Activated T-helper 17 cell treated with anti-CD3 and anti-CD28 coated beads, Interleukin-2, amount 50 U/mL, for 72 hours (primary cell): ENCODE results near the gene CCDC158. TPM values are rescaled to one million over a fixed set of nuclear protein-coding genes. Genes with fewer than 3 reads are reported as not detected.
A peak's percentile ranks its signal among the peaks of the same experiment; 100 is the strongest.
"Not testable (repeated sequence)": the region's sequence is repeated elsewhere in the genome, so short reads cannot be mapped to it uniquely, and the experiment has no call there.

Experiments
- ATAC-seq: fragments of 150-1000 bp; cut with Tn5 transposase; replicated peaks from 2 replicates; pipeline ENCODE4 v1.10.0; 2021; ENCODE audit warnings: mild to moderate bottlenecking, moderate library complexity
- H3K27ac Mint-ChIP-seq: one replicate; pipeline ENCODE4 v1.8.0; 2022; ENCODE audit warnings: mixed read lengths
- H3K27me3 Mint-ChIP-seq: one replicate; pipeline ENCODE4 v1.8.0; 2022; ENCODE audit warnings: mixed read lengths
- H3K36me3 Mint-ChIP-seq: one replicate; pipeline ENCODE4 v1.8.0; 2022; ENCODE audit warnings: low read depth, mild to moderate bottlenecking, mixed read lengths
- H3K4me1 Mint-ChIP-seq: one replicate; pipeline ENCODE4 v1.8.0; 2022; ENCODE audit warnings: mixed read lengths
- H3K4me3 Mint-ChIP-seq: one replicate; pipeline ENCODE4 v1.8.0; 2022; ENCODE audit warnings: mild to moderate bottlenecking, mixed read lengths
- H3K9me3 Mint-ChIP-seq: one replicate; pipeline ENCODE4 v1.8.0; 2022; ENCODE audit warnings: mixed read lengths
- total RNA-seq, 2 donors: library from RNA; stranded (reverse); gene quantifications; one replicate each; pipeline ENCODE4 v1.2.3, GENCODE V29; 2022

Gene CCDC158
- total RNA-seq, 2 donors from 2014 or later = not detected

DNA sequence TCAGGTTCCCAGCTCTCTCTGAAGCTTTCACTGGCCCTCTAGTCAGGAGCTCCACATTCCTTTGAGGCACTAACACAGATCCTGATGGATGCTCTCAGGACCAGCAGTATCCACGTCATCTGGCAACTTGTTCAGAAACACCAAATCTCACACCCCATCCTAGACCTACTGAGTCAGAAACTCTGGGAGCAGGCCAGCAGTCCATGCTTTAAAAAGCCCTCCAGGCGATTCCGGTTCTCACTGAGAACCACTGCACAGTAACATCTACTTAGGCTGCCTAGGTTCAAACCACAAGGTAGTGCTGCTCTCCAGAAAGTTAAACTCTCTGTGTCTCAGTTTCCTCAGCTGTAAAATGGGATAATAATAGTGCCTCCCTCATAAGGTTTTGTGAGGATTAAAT is 55.3 kb downstream of the CCDC158 start:
- Mint-ChIP-seq H3K27ac (no peak overlapping the region), H3K4me3 (no peak overlapping the region), H3K4me1 (no peaks in the 10 kb centered on the region), H3K36me3 (no peaks in the 10 kb centered on the region), H3K27me3 (peaks cover 18% of the 10 kb centered on the region), H3K9me3 (no peaks in the 10 kb centered on the region)
- no peak for ATAC-seq

DNA sequence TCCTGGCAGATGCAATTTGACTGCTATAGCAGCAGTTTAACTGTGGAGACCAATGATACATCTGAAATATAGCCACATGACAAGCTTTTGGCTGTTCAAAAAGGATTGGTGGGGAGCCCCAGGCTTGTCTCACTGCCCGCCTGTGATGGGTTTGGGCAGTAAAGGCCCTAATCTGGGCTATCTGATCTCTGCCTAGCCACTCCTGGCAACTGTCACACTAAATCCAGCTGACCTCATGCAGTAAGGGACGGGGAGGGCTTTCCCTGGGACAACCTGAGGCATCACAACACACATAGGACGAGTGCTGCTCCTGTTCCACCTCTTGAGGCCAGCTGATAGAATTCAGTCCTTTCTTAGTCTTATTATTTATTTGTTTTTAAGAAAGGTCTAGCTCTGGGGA is 56.2 kb downstream of the CCDC158 start:
- Mint-ChIP-seq H3K27me3 (peaks cover 18% of the 10 kb centered on the region), H3K27ac (no peak overlapping the region), H3K4me3 (no peak overlapping the region), H3K4me1 (no peaks in the 10 kb centered on the region), H3K9me3 (no peaks in the 10 kb centered on the region), H3K36me3 (no peaks in the 10 kb centered on the region)
- no peak for ATAC-seq

DNA sequence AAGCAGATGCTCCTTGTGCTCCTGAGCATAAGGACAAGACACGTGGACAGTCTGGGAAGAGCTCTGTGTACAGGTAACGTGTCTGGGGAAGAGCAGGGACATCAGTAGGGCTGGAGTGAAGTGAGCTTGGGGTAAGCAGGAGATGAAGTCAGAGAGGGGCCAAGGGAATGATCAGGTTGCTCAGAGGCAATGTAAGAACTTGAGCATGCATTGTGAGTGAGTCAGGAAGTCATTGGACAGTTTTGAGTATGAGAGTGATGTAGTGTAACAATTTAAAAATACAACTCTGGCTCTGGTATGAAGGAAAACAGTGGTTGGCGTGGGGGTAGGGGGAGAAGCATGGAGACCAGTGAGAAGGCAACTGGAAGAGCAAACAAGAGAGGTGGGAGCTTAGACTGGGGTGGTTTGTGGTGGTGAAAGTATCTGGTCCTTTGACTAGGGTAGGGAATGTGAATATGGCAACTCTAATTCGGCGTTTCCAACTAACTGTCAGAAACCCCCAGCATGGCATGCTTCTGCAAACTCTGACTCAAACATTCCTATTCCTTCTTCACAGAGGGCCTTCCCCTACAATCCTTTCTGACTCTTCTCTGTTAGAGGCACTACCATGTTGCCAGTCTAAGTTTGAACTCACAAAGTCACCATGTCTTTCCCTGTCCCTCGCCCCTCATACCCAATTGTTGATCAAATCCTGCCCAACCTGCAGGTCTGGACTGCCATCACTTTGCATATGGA is 57.2 kb downstream of the CCDC158 start:
- H3K36me3 Mint-ChIP-seq = no peaks in the 10 kb centered on the region
- H3K27ac Mint-ChIP-seq = no peak overlapping the region
- no peak overlapping the region for H3K4me3 Mint-ChIP-seq
- H3K4me1 Mint-ChIP-seq = no peaks in the 10 kb centered on the region
- peaks cover 18% of the 10 kb centered on the region for H3K27me3 Mint-ChIP-seq
- peak; percentile 34 for ATAC-seq
- H3K9me3 Mint-ChIP-seq = peaks cover 6% of the 10 kb centered on the region

DNA sequence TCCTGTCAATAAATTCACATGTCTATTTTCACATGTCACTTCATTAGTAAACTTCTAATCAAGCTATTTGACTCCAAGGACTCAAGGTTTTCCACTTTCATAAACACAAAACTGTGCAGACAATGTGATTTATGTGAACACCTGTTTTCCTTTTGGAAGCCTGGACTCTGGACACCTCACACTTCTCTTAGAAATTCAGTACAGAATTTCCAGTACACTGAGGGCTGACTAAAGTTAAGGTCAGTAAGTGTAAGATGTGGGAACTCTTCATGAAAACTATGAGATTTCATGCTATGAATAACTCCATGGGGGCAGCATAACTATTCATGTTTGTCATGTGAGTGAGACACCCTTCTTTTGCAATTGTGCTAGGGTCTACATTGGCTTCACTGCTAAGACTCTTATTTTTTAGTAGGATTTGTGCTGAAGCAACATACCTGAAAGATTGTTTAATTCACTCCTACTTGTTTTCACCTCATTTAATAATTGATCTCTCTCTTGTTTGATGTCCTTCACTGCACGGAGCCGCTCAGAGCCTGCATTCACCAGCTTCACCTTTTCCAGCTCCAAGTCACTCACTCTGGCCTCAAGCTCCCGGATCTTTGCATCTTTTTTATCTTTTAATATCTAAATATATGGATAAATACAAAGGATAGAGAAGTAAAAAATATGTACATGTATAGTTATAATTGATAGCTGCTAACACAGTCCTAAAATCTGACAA is 59.1 kb downstream of the CCDC158 start:
- Mint-ChIP-seq H3K36me3 (no peaks in the 10 kb centered on the region), H3K27ac (no peak overlapping the region), H3K9me3 (peaks cover 14% of the 10 kb centered on the region), H3K4me3 (no peak overlapping the region), H3K4me1 (no peaks in the 10 kb centered on the region), H3K27me3 (peaks cover 13% of the 10 kb centered on the region)
- ATAC-seq = no peak

DNA sequence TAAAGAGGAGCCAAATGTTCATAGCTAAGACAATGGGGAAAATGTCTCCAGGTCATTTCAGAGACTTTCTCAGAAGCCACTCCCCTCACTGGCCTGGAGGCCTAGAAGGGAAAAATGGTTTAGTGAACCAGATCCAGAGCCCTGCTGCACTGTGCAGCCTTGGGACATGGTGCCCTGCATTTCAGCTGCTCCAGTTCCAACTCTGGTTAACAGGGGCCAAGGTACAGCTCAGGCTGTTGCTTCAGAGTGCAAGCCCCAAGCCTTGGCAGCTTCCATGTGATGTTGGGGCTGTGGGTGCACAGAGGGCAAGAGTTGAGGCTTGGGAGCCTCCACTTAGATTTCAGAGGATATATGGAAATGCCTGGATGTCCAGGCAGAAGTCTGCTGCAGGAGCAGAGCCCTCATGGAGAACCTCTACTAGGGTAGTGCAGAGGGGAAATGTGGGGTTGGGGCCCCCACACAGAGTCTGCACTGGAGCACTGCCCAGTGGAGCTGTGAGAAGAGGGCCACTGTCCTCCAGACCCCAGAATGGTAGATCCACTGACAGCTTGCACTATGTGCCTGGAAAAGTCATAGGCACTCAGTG is 61.0 kb downstream of the CCDC158 start:
- peaks cover 14% of the 10 kb centered on the region for H3K9me3 Mint-ChIP-seq
- H3K4me3 Mint-ChIP-seq, H3K27me3 Mint-ChIP-seq, H3K36me3 Mint-ChIP-seq, ATAC-seq, H3K4me1 Mint-ChIP-seq, H3K27ac Mint-ChIP-seq: not testable (repeated sequence)

DNA sequence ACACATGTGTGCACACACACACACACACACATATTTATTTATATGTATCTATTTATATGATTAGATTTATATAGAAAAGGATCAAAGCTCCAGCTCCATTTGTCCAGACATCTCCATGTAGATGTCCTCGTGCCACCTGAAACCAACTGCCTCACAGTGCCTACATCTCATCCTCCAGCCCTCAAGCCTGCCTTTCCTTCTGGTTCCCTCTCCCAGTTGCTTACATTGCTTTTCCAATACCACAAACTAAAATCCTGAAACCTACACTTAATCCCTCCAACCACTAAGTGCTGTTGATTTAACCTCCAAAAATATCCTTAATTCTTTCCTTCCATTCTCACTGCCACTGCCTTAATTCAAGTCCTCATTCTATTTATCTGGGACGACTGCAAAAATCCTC is 63.0 kb downstream of the CCDC158 start:
- H3K27ac Mint-ChIP-seq = no peak overlapping the region
- H3K4me1 Mint-ChIP-seq = peaks cover 10% of the 10 kb centered on the region

DNA sequence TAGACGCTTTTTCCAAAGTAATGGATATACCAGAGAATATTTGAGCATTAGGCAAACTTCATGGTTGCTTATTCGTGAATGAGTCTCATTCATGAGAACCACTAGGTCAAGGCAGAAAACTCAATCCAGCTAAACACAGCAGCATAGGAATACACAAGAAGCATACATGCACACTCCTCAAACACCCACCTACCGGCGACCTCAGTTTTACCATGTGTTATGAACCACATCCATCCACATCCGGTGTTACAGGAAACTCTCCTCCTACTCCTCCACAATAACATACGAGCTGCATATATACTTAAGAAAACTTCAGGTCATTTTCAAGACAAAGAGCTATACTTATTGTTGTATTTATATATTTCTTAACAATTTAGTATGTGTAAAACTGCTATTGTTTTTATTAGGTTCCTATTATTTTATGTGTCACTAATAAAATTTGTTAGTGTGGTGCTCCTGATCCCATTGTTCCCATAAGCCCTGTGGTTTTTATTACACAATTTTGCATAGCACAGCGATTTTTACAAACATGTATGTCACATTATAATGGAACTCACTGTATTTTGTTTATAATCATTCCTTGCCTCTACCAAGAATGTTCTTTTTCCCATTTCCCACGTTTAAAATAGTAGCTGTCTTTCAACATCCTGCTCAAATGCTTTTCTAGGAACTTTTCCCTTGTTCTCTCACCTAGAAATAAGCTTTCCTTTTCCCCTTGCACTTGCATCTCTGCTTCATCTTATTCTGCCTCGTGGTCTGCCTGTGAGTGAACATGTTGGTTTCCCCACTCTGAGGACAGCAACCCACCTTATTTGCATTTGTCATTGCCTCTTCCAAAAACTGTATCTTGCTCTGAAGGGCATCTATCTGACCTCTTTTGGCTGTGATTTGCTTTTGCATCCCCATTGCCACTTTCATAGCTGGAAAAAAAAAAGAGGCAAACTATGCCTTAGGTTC is 66.1 kb downstream of the CCDC158 start:
- Mint-ChIP-seq H3K4me3 (peak overlapping the region; percentile 34), H3K4me1 (peaks cover 10% of the 10 kb centered on the region), H3K36me3 (no peaks in the 10 kb centered on the region), H3K9me3 (peaks cover 14% of the 10 kb centered on the region), H3K27me3 (no peaks in the 10 kb centered on the region), H3K27ac (no peak overlapping the region)
- peak; percentile 90 for ATAC-seq

More for the DNA sequence above, 63.0 kb downstream of the CCDC158 start:
- Mint-ChIP-seq H3K4me3 (no peak overlapping the region), H3K36me3 (no peaks in the 10 kb centered on the region), H3K27me3 (no peaks in the 10 kb centered on the region), H3K9me3 (peaks cover 14% of the 10 kb centered on the region)
- ATAC-seq = no peak

DNA sequence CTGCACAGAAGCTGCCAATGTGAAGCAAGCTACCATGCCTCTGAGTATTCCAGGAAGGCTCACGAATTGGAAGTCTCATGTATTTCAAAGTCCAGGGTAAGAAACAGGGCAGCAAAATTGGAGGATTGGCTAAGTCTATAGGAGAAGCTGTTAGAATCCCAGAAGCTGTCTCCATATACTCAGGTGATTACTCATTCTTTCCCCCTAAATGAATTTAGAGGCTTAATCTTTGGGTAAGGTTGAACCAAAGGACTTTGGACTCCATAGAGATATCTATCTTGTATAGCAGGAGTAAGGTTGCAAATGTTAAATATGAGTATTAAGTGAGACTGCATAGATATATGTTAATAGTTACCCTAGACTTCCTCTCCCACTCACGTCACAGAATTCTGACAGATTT is 78.1 kb downstream of the CCDC158 start:
- Mint-ChIP-seq H3K27me3 (peaks cover 3% of the 10 kb centered on the region), H3K4me3 (no peak overlapping the region), H3K9me3 (no peaks in the 10 kb centered on the region), H3K36me3 (no peaks in the 10 kb centered on the region), H3K27ac (no peak overlapping the region), H3K4me1 (no peaks in the 10 kb centered on the region)
- ATAC-seq = no peak

DNA sequence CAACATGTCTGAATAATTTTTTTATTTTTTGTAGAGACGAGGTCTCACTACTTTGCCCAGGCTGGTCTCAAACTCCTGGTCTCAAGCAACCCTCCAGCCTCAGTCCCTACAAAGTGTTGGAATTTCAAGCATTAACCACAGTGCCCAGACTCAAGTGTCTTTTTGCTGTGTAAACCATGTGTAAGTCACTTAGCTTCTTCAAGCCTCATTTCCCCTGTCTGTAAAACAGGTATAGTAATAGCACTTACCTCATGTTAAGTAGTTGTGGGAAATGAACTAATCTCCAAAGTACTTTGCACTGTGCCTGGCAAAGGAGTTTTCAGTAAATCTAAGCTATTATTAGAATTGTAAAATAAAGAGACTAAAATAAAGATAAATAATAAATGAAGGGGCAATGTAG is 78.8 kb downstream of the CCDC158 start:
- no peak for ATAC-seq
- H3K27me3 Mint-ChIP-seq = peaks cover 3% of the 10 kb centered on the region
- H3K27ac Mint-ChIP-seq = no peak overlapping the region

DNA sequence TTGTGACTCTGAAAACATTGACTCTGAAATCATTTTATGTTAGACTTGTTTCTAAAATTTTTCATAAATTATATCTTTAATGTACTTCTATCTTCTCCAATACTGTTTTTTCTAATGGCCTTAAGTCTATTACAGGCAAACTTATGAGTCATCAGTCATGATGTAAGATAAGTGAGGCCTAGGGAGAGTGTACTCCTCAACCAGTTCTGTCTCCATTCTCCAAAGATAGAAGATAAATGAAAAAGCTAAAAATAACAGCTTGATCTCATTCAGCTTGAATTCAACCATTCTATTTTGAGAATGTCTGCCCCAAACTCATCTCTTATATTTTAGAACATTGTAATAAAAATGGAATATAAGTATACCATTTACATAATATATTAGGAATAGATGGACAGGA is 79.9 kb downstream of the CCDC158 start:
- ATAC-seq = no peak
- Mint-ChIP-seq H3K9me3 (no peaks in the 10 kb centered on the region), H3K4me3 (no peak overlapping the region), H3K4me1 (no peaks in the 10 kb centered on the region), H3K36me3 (no peaks in the 10 kb centered on the region), H3K27ac (no peak overlapping the region), H3K27me3 (peaks cover 3% of the 10 kb centered on the region)

More for the DNA sequence above, 78.8 kb downstream of the CCDC158 start:
- Mint-ChIP-seq H3K9me3 (no peaks in the 10 kb centered on the region), H3K4me3 (no peak overlapping the region), H3K4me1 (no peaks in the 10 kb centered on the region), H3K36me3 (no peaks in the 10 kb centered on the region)

DNA sequence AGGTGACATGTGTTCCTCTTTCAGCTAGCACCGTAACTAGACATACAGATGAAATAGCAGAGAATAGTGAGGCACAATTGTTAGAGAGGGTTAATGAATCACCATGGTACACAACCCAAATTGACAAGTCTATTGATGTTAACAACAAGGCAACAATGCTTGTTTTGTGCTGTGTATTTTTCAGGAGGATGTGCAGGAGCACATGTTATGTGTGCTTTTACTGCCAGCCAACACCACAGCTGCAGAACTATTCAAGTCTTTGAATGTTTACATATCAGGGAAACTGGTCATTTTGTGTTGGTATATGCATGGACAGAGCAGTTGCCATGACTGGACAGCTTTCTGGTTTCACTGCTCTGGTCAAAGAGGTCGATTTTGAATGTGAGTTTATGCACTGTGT is 81.6 kb downstream of the CCDC158 start:
- no peaks in the 10 kb centered on the region for H3K4me1 Mint-ChIP-seq
- H3K27me3 Mint-ChIP-seq = peaks cover 3% of the 10 kb centered on the region
- no peak overlapping the region for H3K27ac Mint-ChIP-seq
- H3K4me3 Mint-ChIP-seq = no peak overlapping the region
- no peaks in the 10 kb centered on the region for H3K36me3 Mint-ChIP-seq
- no peak for ATAC-seq
- no peaks in the 10 kb centered on the region for H3K9me3 Mint-ChIP-seq

DNA sequence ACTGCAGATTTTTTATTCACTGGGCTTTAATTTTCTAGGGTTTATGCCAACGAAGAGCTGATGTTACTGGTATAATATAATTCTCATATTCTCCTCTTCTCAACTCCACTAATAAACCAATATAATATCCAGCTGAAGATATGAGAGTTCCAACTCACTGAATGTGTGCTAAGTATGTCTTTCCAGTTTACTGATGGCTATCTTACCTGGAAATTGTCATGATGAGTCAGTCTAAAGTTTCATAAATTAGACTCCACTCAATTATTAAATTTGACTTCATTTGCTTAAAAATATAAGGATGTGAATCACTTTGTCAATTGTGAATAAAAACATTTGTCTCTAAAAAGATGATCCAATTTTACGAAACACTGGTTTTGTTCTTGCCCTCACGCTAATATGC is 86.1 kb downstream of the CCDC158 start:
- no peak overlapping the region for H3K4me3 Mint-ChIP-seq
- no peaks in the 10 kb centered on the region for H3K9me3 Mint-ChIP-seq
- H3K27me3 Mint-ChIP-seq = peaks cover 2% of the 10 kb centered on the region
- H3K36me3 Mint-ChIP-seq = no peaks in the 10 kb centered on the region
- no peak for ATAC-seq
- H3K27ac Mint-ChIP-seq = no peak overlapping the region
- no peaks in the 10 kb centered on the region for H3K4me1 Mint-ChIP-seq

DNA sequence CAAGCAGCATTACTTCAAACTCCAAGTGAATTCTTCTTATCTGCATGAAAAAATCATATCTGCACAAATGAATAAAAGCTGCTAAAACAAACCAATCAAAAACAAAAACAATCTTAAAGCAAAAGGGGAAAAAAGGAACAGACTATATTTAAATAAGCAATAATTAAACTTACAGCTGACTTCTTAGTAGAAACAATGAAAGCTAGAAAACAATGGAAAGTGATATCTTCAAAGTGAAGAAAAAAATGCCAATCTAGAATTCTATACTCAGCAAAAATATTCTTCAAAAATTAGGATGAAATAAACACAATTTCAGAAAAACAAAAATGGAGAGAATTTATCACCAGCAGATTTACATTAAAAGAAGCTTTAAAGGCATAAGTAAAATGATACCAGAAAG is 94.4 kb downstream of the CCDC158 start:
- no peak overlapping the region for H3K27ac Mint-ChIP-seq
- H3K4me1 Mint-ChIP-seq = no peaks in the 10 kb centered on the region
- H3K4me3 Mint-ChIP-seq = no peak overlapping the region
- peaks cover 7% of the 10 kb centered on the region for H3K27me3 Mint-ChIP-seq
- H3K36me3 Mint-ChIP-seq = no peaks in the 10 kb centered on the region
- no peak for ATAC-seq
- H3K9me3 Mint-ChIP-seq = peaks cover 15% of the 10 kb centered on the region

DNA sequence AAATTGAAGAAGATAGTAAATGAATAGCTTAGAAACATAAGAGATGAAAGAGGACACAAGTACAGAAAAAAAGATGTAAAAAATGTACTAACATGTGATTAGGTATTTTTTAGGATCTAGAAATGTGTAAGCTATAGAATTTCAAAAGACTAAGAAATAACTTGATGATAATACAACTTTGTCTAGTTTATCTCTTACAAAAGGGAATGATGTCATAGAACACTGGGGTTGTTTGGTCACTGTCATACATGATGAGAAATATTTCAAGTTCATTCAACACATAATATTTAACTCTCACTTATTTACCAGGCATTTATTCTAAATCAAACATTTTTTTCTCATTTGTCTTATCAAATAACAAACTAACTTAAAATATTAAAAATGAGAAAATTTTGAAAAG is 95.9 kb downstream of the CCDC158 start:
- Mint-ChIP-seq H3K4me1 (no peaks in the 10 kb centered on the region), H3K36me3 (no peaks in the 10 kb centered on the region), H3K27me3 (peaks cover 12% of the 10 kb centered on the region), H3K9me3 (peaks cover 21% of the 10 kb centered on the region), H3K4me3 (no peak overlapping the region), H3K27ac (no peak overlapping the region)
- ATAC-seq = no peak
